Mesenchymal stem cell (in vitro differentiated cells and primary cell): ENCODE results near the gene IGFL4.

ENCODE experiments used
- DNase-seq: peaks from one replicate; pipeline ENCODE4 v3.0.0-alpha.2; 2013
- H2AFZ ChIP-seq: one replicate; pipeline ENCODE4 v1.6.1; 2013; ENCODE audit warnings: low read depth, mild to moderate bottlenecking, control low read depth, inconsistent platforms, low read length, moderate library complexity
- H2AK5ac ChIP-seq: 2 replicates; pipeline ENCODE4 v1.6.1; 2013; ENCODE audit warnings: low read length, moderate library complexity, mild to moderate bottlenecking, inconsistent platforms; ENCODE audit not compliant: severe bottlenecking
- H2BK120ac ChIP-seq: one replicate; pipeline ENCODE4 v1.6.1; 2013; ENCODE audit warnings: low read depth, mild to moderate bottlenecking, inconsistent platforms, low read length, moderate library complexity
- H2BK12ac ChIP-seq, 2 experiments: one replicate each; pipeline ENCODE4 v1.6.1; 2013; ENCODE audit warnings: inconsistent platforms in 2 of 2, low read length in 2 of 2, mild to moderate bottlenecking in 2 of 2, moderate library complexity in 2 of 2, control low read depth in 1 of 2
- H2BK15ac ChIP-seq: one replicate; pipeline ENCODE4 v1.6.1; 2013; ENCODE audit warnings: mild to moderate bottlenecking, low read depth, inconsistent platforms; ENCODE audit not compliant: poor library complexity, severe bottlenecking
- H2BK5ac ChIP-seq: 2 replicates; pipeline ENCODE4 v1.6.1; 2013; ENCODE audit warnings: low read depth, mild to moderate bottlenecking, low read length, control low read depth, inconsistent platforms; ENCODE audit not compliant: poor library complexity, severe bottlenecking
- H3K14ac ChIP-seq, 2 experiments: one replicate each; pipeline ENCODE4 v1.6.1; 2013; ENCODE audit warnings: inconsistent platforms in 2 of 2, low read length in 2 of 2, control low read depth in 1 of 2, mild to moderate bottlenecking in 1 of 2, moderate library complexity in 1 of 2
- H3K18ac ChIP-seq, 2 experiments: one replicate each; pipeline ENCODE4 v1.6.1; 2013; ENCODE audit warnings: inconsistent platforms in 2 of 2, low read length in 2 of 2, control low read depth in 1 of 2, low read depth in 1 of 2, mild to moderate bottlenecking in 1 of 2
- H3K23ac ChIP-seq, 2 experiments: one replicate each; pipeline ENCODE4 v1.6.1; 2013; ENCODE audit warnings: inconsistent platforms in 2 of 2, low read length in 2 of 2, mild to moderate bottlenecking in 2 of 2, moderate library complexity in 2 of 2, control low read depth in 1 of 2
- H3K27ac ChIP-seq: 2 replicates; pipeline ENCODE4 v1.5.1; 2013; ENCODE audit warnings: mild to moderate bottlenecking, moderate library complexity, low read length, control low read depth, inconsistent platforms; ENCODE audit not compliant: poor library complexity, severe bottlenecking
- H3K27me3 ChIP-seq, 2 experiments: 2 replicates each; pipeline versions ENCODE4 v1.6.1 to v1.7.0; 2013; ENCODE audit warnings: low read length in 2 of 2, mild to moderate bottlenecking in 2 of 2, moderate library complexity in 2 of 2, control low read depth in 1 of 2, inconsistent platforms in 1 of 2; ENCODE audit not compliant: control insufficient read depth in 1 of 2, insufficient read depth in 1 of 2
- H3K36me3 ChIP-seq, 2 experiments: 2 replicates each; pipeline versions ENCODE4 v1.6.1 to v1.7.0; 2013; ENCODE audit warnings: low read length in 2 of 2, control low read depth in 1 of 2, inconsistent platforms in 1 of 2, low read depth in 1 of 2, mild to moderate bottlenecking in 1 of 2; ENCODE audit not compliant: insufficient read depth in 2 of 2, control insufficient read depth in 1 of 2
- H3K4ac ChIP-seq, 2 experiments: one replicate each; pipeline ENCODE4 v1.6.1; 2013; ENCODE audit warnings: inconsistent platforms in 2 of 2, low read length in 2 of 2, mild to moderate bottlenecking in 2 of 2, moderate library complexity in 2 of 2, control low read depth in 1 of 2, low read depth in 1 of 2
- H3K4me1 ChIP-seq: 2 replicates; pipeline ENCODE4 v1.6.1; 2013; ENCODE audit warnings: low read depth, low read length, control low read depth; ENCODE audit not compliant: control insufficient read depth, insufficient read depth
- H3K4me2 ChIP-seq: 2 replicates; pipeline ENCODE4 v1.6.1; 2013; ENCODE audit warnings: low read length, mild to moderate bottlenecking, inconsistent platforms; ENCODE audit not compliant: poor library complexity, severe bottlenecking
- H3K4me3 ChIP-seq, 2 experiments: 2 replicates each; pipeline versions ENCODE4 v1.5.1 to v1.7.0; 2013; ENCODE audit warnings: low read length in 2 of 2, mild to moderate bottlenecking in 2 of 2, control low read depth in 1 of 2, low read depth in 1 of 2; ENCODE audit not compliant: insufficient read depth in 1 of 2
- H3K79me1 ChIP-seq: replicated peaks from 2 replicates; pipeline ENCODE4 v1.6.1; 2013; ENCODE audit warnings: mild to moderate bottlenecking, control low read depth, low read length, inconsistent platforms; ENCODE audit not compliant: poor library complexity, severe bottlenecking
- H3K9ac ChIP-seq: 2 replicates; pipeline ENCODE4 v1.7.0; 2013; ENCODE audit warnings: mild to moderate bottlenecking, low read length, moderate library complexity
- H3K9me3 ChIP-seq: 2 replicates; pipeline ENCODE4 v1.7.0; 2013; ENCODE audit warnings: mild to moderate bottlenecking, low read length; ENCODE audit not compliant: control insufficient read depth
- H4K8ac ChIP-seq: one replicate; pipeline ENCODE4 v1.6.1; 2013; ENCODE audit warnings: inconsistent platforms, mild to moderate bottlenecking, low read length, moderate library complexity
- H4K91ac ChIP-seq: one replicate; pipeline ENCODE4 v1.6.1; 2013; ENCODE audit warnings: mild to moderate bottlenecking, low read length, inconsistent platforms
- WGBS: methylation state at CpG from one replicate; pipeline ENCODE4 v1.1.7; 2013; ENCODE audit warnings: mixed read lengths; 5-methylcytosine and 5-hydroxymethylcytosine counted together

The IGFL4 gene

GRCh38 chr19:46014941-46015686, 25.7 kb downstream of the IGFL4 start:
- Histone ChIP-seq H2BK5ac (no peak overlapping the region), H4K91ac (no peak overlapping the region), H3K14ac (no peak overlapping the region), H3K4me3 (peak overlapping the region; percentile 55 to 59), H2AFZ (no peak overlapping the region), H3K4ac (no peak overlapping the region), H2BK12ac (no peak overlapping the region), H3K27ac (no peak overlapping the region), H3K79me1 (peaks cover 4% of the 10 kb centered on the region), H3K36me3 (peaks cover 4 to 18% of the 10 kb centered on the region in 2 experiments), H3K18ac (no peak overlapping the region), H3K23ac (no peak overlapping the region), H3K27me3 (peaks cover 4 to 22% of the 10 kb centered on the region in 2 experiments), H3K4me1 (peaks cover 24% of the 10 kb centered on the region), H3K4me2 (peak overlapping the region; percentile 76), H2BK15ac (peak overlapping the region; percentile 37), H2BK120ac (no peak overlapping the region), H3K9me3 (no peaks in the 10 kb centered on the region), H4K8ac (no peak overlapping the region), H2AK5ac (no peak overlapping the region), H3K9ac (no peak overlapping the region)
- 2% methylated on average over 51 of the region's 74 CpGs for WGBS
- DNase-seq, result peak; percentile 32

GRCh38 chr19:46014534-46014933, 26.3 kb downstream of the IGFL4 start:
- Histone ChIP-seq H2BK12ac (no peak overlapping the region), H2BK120ac (no peak overlapping the region), H3K4me1 (peaks cover 26% of the 10 kb centered on the region), H3K23ac (no peak overlapping the region), H2AFZ (no peak overlapping the region), H3K27ac (no peak overlapping the region), H3K9ac (no peak overlapping the region), H2BK5ac (no peak overlapping the region), H3K36me3 (peaks cover 4 to 17% of the 10 kb centered on the region in 2 experiments), H2BK15ac (peak overlapping the region; percentile 37), H3K4me3 (peak overlapping the region; percentile 55 to 59), H3K14ac (no peak overlapping the region), H3K4ac (no peak overlapping the region), H4K91ac (no peak overlapping the region), H3K18ac (no peak overlapping the region), H3K27me3 (peaks cover 4 to 22% of the 10 kb centered on the region in 2 experiments), H3K4me2 (peak overlapping the region; percentile 74), H2AK5ac (no peak overlapping the region), H4K8ac (no peak overlapping the region), H3K9me3 (no peaks in the 10 kb centered on the region), H3K79me1 (peaks cover 4% of the 10 kb centered on the region)
- 57% methylated on average over 8 of the region's 8 CpGs for WGBS
- no peak for DNase-seq

- no peak overlapping the region for H2AK5ac ChIP-seq
- 80% methylated on average over 22 of the region's 28 CpGs for WGBS
- no peak overlapping the region for H4K91ac ChIP-seq
These were observed 31.0 kb downstream of the IGFL4 start for GRCh38 chr19:46009530-46010510.

GRCh38 chr19:46006411-46006810, 34.4 kb downstream of the IGFL4 start:
- no peak overlapping the region for H4K8ac ChIP-seq
- H3K4me3 ChIP-seq, result no peak overlapping the region
- H2BK5ac ChIP-seq, result no peak overlapping the region
- no peak overlapping the region for H3K9ac ChIP-seq
- no peaks in the 10 kb centered on the region for H3K9me3 ChIP-seq
- H2BK120ac ChIP-seq, result no peak overlapping the region
- H3K4me1 ChIP-seq, result peaks cover 5% of the 10 kb centered on the region
- no peaks in the 10 kb centered on the region for H3K27me3 ChIP-seq
- no peak for DNase-seq
- no peak overlapping the region for H3K18ac ChIP-seq
- peaks cover 5% of the 10 kb centered on the region for H3K79me1 ChIP-seq
- H3K27ac ChIP-seq, result no peak overlapping the region
- no peak overlapping the region for H3K4ac ChIP-seq
- 97% methylated on average over 12 of the region's 13 CpGs for WGBS
- no peak overlapping the region for H3K4me2 ChIP-seq
- no peak overlapping the region for H3K14ac ChIP-seq
- no peak overlapping the region for H2BK12ac ChIP-seq
- H3K23ac ChIP-seq, result no peak overlapping the region
- no peak overlapping the region for H2AK5ac ChIP-seq
- no peak overlapping the region for H4K91ac ChIP-seq
- no peak overlapping the region for H2BK15ac ChIP-seq
- H2AFZ ChIP-seq, result no peak overlapping the region
- peaks cover 6 to 24% of the 10 kb centered on the region in 2 experiments for H3K36me3 ChIP-seq

More at GRCh38 chr19:46009530-46010510, 31.0 kb downstream of the IGFL4 start:
- Histone ChIP-seq H2BK15ac (no peak overlapping the region), H2BK5ac (no peak overlapping the region), H2BK120ac (no peak overlapping the region), H3K4me2 (no peak overlapping the region), H3K9ac (no peak overlapping the region), H3K79me1 (peaks cover 3% of the 10 kb centered on the region), H3K4ac (no peak overlapping the region), H3K27ac (no peak overlapping the region), H3K23ac (no peak overlapping the region), H3K4me3 (no peak overlapping the region), H3K14ac (no peak overlapping the region), H4K8ac (no peak overlapping the region), H3K27me3 (peaks cover 0 to 9% of the 10 kb centered on the region in 2 experiments), H3K36me3 (peaks cover 0 to 18% of the 10 kb centered on the region in 2 experiments), H2AFZ (no peak overlapping the region), H3K9me3 (no peaks in the 10 kb centered on the region), H2BK12ac (no peak overlapping the region), H3K4me1 (peaks cover 9% of the 10 kb centered on the region), H3K18ac (no peak overlapping the region)
- peak; percentile 77 for DNase-seq
